Right renal pelvis (tissue), 4 donors: ENCODE data around the gene TESK1. TPM values are rescaled to one million over a fixed set of nuclear protein-coding genes. Genes with fewer than 3 reads are reported as not detected.
"Not testable (repeated sequence)": the region's sequence is repeated elsewhere in the genome, so short reads cannot be mapped to it uniquely, and the experiment has no call there.

Experiments
- DNase-seq, 4 donors: peaks; one replicate each; pipeline ENCODE4 v3.0.0-alpha.2; 2013; ENCODE audit warnings: low read depth in 4 of 4, low spot score in 3 of 4, missing footprints in 1 of 4
- polyA plus RNA-seq, 4 donors: library from polyadenylated mRNA; unstranded; fragments of 120-200 nt; gene quantifications; one replicate each; pipeline ENCODE4 v1.2.1, GENCODE V29; 2013; ENCODE audit not compliant: insufficient read length in 4 of 4

The TESK1 gene
- polyA plus RNA-seq, 4 donors = 34.4 to 44.0 (median 38.9) TPM

GRCh38 chr9:35577486-35577885 is 27.6 kb upstream of the TESK1 start:
- no peak for DNase-seq

- DNase-seq = no peak
Measured at GRCh38 chr9:35579130-35579529, 25.9 kb upstream of the TESK1 start.

DNA sequence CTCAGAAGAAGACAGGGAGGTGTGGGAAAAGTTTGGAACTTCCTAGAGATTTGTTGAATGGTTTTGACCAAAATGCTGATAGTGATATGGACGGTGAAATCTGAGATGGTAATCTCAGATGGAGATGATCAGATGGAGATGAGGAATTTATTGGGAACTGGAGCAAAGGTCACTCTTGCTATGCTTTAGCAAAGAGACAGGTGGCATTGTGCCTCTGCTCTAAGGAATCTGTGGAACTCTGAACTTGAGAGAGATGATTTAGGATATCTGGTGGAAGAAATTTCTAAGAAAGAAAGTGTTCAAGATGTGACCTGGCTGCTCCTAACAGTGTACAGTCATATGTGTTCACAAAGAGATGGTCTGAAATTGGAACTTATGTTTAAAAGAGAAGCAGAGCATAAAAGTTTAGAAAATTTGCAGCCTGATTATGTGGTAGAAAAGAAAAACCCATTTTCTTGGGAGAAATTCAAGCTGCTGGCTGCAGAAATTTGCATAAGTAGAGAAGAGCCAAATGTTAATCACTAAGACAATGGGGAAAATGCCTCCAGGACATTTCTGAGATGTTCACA is 25.3 kb upstream of the TESK1 start:
- DNase-seq = not testable (repeated sequence)

- not testable (repeated sequence) for DNase-seq
Measured at GRCh38 chr9:35583521-35583920, 21.5 kb upstream of the TESK1 start.

DNA sequence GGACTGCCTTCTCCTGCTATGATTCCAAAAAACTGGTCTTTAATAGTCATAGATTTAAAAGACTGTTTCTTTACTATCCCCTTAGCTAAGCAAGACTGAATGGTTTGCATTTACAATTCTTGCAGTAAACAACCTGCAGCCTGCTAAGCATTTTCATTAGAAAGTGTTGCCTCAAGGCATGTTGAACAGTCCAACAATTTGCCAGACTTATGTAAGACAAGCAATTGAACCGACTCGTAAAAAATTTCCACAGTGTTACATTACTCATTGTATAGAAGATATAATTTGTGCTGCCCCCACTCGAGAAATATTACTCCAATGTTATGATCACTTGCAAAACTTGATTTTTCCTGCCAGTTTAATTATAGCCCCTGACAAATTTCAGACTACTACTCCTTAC is 20.4 kb upstream of the TESK1 start:
- not testable (repeated sequence) for DNase-seq

DNA sequence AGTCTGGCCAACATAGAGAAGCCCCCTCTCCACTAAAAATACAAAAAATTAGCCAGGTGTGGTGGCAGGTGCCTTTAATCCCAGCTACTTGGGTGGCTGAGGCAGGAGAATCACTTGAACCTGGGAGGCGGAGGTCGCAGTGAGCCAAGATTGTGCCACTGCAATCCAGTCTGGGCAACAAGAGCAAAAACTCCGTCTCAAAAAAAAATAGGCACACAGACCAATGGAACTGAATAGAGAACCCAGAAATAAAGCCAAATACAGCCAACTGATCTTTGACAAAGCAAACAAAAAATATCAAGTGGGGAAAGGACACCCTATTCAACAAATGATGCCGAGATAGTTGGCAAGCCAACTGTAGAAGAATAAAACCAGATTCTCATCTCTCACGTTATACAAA is 16.6 kb upstream of the TESK1 start:
- not testable (repeated sequence) for DNase-seq

- no peak for DNase-seq
Measured at GRCh38 chr9:35593581-35593980, 11.5 kb upstream of the TESK1 start.

GRCh38 chr9:35594471-35594870 is 10.6 kb upstream of the TESK1 start:
- no peak for DNase-seq

- DNase-seq = not testable (repeated sequence)
Measured at GRCh38 chr9:35596907-35597306, 8.2 kb upstream of the TESK1 start.

DNA sequence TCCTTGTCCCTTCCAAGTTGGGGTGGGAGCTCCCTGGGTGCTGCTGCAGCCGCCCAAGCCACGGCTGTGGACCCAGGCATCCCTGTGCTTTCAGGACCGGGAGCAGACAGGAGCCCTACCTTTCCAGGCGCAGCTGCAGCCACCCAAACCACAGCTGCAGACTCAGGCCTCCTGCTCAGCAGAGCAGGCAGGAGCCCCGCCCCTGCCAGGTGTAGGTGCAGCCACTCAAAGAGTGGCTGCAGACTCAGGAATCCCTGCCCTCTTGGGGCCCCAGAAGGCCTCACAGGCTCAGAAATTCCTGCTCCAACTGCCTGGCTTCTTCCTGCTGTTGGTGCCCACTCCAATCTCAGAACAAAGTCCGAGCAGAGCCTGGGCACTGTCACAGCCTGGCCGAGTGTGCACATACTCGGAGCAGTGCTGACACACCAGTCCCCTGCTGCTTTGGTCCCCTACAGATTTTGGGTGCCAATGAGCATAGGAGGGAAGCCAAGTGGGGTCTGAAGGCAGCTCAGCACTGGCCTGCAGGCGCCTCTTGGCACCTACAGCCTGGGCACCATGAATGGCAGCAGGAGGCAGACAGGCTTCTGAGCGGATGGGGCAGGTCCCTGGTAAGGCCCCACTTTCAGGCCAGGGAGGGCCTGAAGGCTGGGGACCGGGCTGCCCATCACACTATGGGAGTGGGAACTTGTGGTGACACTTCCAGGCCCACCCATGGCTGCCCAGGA is 6.0 kb upstream of the TESK1 start:
- DNase-seq = no peak

- DNase-seq = no peak
Measured at GRCh38 chr9:35599763-35600604, 5.1 kb upstream of the TESK1 start.

GRCh38 chr9:35603506-35603985 is 1.5 kb upstream of the TESK1 start:
- DNase-seq = no peak

GRCh38 chr9:35603986-35604577 is 980 bp upstream of the TESK1 start:
- DNase-seq = peak; percentile 99 to 100 (median 99)

- DNase-seq = no peak
Measured at GRCh38 chr9:35605351-35606137, 482 bp downstream of the TESK1 start.

DNA sequence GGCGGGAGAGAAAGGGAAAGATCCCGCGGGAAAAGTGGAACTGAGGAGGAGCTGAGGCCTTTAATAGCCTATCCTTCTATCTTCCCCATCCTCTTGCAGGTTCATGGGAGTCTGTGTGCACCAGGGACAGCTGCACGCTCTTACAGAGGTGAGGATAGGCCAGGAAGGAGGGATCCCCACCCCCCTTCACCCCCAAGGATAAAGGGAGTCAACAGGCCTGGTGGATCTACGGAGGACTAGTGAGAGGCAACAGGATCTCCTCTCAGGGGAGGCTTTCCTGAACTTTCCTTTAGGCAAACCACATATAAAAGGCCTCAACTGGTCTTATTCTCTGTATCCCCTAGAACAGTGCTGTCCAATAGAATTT is 1.1 kb downstream of the TESK1 start:
- DNase-seq = no peak

DNA sequence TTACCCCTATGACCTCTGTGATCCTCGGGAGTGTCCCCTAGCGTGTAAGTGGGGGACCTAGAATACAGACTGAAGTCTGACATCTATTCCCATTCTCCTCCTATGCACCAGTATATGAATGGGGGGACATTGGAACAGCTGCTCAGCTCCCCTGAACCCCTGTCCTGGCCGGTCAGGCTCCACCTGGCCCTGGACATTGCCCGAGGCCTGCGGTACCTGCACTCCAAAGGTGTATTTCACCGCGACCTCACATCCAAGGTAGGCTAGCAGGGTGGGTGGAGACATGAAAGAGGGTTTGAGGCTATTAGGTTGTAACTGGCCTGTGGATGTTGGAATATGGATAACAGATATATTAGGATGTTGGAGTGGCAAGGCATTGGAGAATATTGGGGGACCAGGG is 1.7 kb downstream of the TESK1 start:
- DNase-seq = no peak

- no peak for DNase-seq
Measured at GRCh38 chr9:35608221-35608620, 3.2 kb downstream of the TESK1 start.

DNA sequence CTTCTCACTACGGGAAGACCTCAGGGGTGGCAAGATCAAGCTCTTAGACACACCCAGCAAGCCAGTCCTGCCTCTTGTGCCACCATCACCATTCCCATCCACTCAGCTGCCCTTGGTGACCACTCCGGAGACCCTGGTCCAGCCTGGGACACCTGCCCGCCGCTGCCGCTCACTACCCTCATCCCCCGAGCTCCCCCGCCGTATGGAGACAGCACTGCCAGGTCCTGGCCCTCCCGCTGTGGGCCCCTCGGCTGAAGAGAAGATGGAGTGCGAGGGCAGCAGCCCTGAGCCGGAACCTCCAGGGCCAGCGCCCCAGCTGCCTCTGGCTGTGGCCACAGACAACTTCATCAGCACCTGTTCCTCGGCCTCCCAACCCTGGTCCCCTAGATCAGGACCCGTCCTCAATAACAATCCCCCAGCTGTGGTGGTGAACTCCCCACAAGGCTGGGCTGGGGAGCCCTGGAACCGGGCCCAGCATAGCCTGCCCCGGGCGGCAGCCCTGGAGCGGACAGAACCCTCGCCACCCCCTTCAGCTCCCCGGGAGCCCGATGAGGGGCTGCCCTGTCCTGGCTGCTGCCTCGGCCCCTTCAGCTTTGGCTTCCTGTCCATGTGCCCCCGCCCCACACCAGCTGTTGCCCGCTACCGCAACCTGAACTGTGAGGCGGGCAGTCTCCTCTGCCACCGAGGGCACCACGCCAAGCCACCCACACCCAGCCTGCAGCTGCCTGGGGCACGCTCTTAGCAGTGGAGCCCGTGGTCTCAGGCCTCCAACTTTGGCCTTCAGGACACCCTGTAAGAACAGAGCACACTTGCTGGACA is 4.1 kb downstream of the TESK1 start:
- DNase-seq = no peak

DNA sequence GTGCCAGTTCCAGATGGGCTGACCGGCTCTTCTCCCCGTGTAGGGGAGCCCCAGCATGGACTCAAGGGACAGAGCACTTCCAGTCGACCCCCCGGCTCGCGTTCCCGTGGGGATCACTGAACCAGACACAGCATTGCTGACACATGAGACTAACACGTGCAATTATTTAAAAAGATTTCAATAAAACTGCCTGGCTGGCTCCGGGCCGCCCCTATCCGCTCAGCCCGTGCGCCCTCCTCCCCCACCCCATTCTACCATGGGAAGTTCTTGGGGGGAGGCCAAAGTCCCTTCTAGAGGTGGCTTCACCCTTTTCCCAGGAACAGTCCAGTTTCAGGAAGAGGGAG is 4.7 kb downstream of the TESK1 start:
- no peak for DNase-seq
